Mucosa of gallbladder (tissue), 1 donor: ENCODE data around the gene COIL. TPM values are rescaled to one million over a fixed set of nuclear protein-coding genes. Genes with fewer than 3 reads are reported as not detected.
"Not testable (repeated sequence)": the region's sequence is repeated elsewhere in the genome, so short reads cannot be mapped to it uniquely, and the experiment has no call there.

Experiments used
- DNase-seq: peaks from one replicate; pipeline ENCODE4 v3.0.0-alpha.2; 2020; ENCODE audit warnings: low spot score
- total RNA-seq: library from RNA; stranded (reverse); gene quantifications from one replicate; pipeline ENCODE4 v1.2.1, GENCODE V29; 2021
- donor health status: DM: no; HTN: no; CAD: no.

COIL gene
- total RNA-seq = 12.5 TPM

- peak; percentile 93 for DNase-seq
Measured at GRCh38 chr17:56960596-56961538, at the start of gene COIL. TSS of gene COIL (minus strand) at chr17:56961050. CDS start at chr17:56961019, 31 bp downstream.

- DNase-seq = no peak
Measured at GRCh38 chr17:57010487-57010886, 49.6 kb upstream of the COIL start.

- peak; percentile 51 for DNase-seq
Measured at GRCh38 chr17:57009737-57010445, 49.0 kb upstream of the COIL start.

- no peak for DNase-seq
Measured at GRCh38 chr17:57008958-57009357, 48.1 kb upstream of the COIL start.

GRCh38 chr17:57006040-57006439, 45.2 kb upstream of the COIL start:
- DNase-seq = no peak

- DNase-seq = no peak
Measured at GRCh38 chr17:57004944-57005579, 44.2 kb upstream of the COIL start.

- no peak for DNase-seq
Measured at GRCh38 chr17:57002904-57003303, 42.1 kb upstream of the COIL start.

- DNase-seq = no peak
Measured at GRCh38 chr17:57001541-57001940, 40.7 kb upstream of the COIL start.

GRCh38 chr17:56997313-56997712, 36.5 kb upstream of the COIL start:
- DNase-seq = no peak

- DNase-seq = no peak
Measured at GRCh38 chr17:56995766-56996165, 34.9 kb upstream of the COIL start.

GRCh38 chr17:56994009-56994792, 33.4 kb upstream of the COIL start:
- no peak for DNase-seq

GRCh38 chr17:56992364-56992763, 31.5 kb upstream of the COIL start:
- no peak for DNase-seq

- DNase-seq = no peak
Measured at GRCh38 chr17:56988901-56989572, 28.2 kb upstream of the COIL start.

GRCh38 chr17:56987283-56987834, 26.5 kb upstream of the COIL start:
- no peak for DNase-seq

- DNase-seq = no peak
Measured at GRCh38 chr17:56985371-56986162, 24.7 kb upstream of the COIL start.

GRCh38 chr17:56983366-56983765, 22.5 kb upstream of the COIL start:
- no peak for DNase-seq

GRCh38 chr17:56982312-56982711, 21.5 kb upstream of the COIL start:
- no peak for DNase-seq

GRCh38 chr17:56980526-56980925, 19.7 kb upstream of the COIL start:
- not testable (repeated sequence) for DNase-seq

- no peak for DNase-seq
Measured at GRCh38 chr17:56979091-56979480, 18.2 kb upstream of the COIL start.
